ENCODE measurements around the gene SUCLG2.
A peak's percentile ranks its signal among the peaks of the same experiment; 100 is the strongest.
"Not testable (repeated sequence)": the region's sequence is repeated elsewhere in the genome, so short reads cannot be mapped to it uniquely, and the experiment has no call there.

SUCLG2 gene

DNA sequence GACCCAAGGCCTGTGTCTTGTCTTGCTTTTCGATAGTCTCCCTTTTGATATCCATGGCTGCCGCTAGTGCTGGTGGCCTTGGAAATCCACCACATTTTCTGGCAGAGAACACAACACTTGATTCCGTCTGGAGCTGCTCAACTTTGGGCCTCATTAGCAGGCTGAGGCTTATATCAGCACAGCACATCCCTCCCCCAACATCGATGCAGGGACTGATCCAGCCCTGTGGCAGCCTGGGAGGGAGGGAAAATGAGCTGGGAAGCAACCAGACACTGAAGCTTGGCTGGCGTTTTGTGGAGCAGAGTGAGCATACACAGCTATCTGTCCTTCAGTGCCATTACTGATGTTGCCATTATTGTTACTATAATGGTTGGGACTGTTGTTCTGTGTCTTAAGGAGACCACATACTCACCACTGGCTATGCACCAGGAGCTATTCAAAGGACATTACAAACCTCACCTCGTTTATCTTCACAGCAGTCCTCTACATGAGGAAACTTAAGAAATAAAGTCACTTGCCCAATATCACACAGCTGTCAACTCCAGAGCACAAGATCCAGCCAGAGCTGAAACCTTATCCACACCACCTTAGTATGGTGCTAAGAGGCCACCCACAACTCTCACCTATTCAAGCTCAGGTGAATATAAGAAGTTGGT is 102.9 kb downstream of the SUCLG2 start:
- no peak for DNase-seq

DNA sequence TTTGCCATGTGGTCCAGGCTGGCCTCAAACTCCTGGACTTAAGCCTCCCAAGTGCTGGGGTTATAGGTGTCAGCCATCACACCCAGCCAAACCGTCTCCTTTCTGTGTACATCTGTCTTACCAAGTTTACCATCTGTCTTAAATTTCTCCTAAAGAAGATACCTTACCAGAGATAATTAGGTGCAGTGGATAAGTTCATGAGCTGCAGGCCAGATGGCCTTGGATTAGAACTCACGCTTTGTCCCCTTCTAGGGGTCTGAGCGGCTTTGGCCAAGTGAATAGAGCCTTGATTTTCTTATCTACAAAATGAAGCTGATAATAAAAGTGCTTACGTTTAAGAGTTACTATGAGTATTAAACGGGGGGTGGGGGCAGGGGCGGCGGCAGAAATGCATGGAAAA is 103.9 kb downstream of the SUCLG2 start:
- no peak for DNase-seq

DNA sequence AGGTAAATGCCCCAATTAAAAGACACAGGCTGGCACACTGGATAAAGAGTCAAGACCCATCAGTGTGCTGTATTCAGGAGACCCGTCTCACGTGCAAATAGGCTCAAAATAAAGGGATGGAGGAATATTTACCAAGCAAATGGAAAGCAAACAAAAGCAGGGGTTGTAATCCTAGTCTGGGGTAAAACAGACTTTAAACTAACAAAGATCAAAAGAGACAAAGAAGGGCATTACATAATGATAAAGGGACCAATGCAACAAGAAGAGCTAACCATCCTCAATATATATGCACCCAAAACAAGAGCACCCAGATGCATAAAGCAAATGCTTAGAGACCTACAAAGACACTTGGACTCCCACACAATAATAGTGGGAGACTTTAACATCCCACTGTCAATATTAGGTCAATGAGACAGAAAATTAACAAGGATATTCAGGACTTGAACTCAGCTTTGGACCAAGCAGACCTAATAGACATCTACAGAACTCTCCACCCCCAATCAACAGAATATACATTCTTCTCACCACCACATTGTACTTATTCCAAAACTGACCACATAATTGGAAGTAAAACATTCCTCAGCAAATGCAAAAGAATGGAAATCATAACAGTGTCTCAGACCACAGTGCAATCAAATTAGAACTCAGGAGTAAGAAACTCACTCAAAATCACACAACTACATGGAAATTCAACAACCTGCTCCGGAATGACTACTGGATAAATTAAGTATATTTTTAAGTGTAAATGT is 111.7 kb downstream of the SUCLG2 start:
- DNase-seq: not testable (repeated sequence)

GRCh38 chr3:67540198-67540894 is 114.1 kb downstream of the SUCLG2 start:
- no peak for DNase-seq

DNA sequence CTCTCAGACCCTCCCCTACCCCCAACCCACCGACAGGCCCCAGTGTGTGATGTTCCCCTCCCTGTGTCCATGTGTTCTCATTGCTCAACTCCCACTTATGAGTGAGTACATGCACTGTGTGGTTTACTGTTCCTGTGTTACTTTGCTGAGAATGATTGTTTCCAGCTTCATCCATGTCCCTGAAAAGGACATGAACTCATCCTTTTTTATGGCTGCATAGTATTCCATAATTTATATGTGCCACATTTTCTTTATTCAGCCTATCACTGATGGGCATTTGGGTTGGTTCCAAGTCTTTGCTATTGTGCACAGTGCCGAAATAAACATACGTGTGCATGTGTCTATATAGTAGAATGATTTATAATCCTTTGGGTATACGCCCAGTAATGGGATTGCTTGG is 117.2 kb downstream of the SUCLG2 start:
- DNase-seq: not testable (repeated sequence)

- DNase-seq: no peak
These were observed 119.4 kb downstream of the SUCLG2 start for GRCh38 chr3:67535006-67535405.

DNA sequence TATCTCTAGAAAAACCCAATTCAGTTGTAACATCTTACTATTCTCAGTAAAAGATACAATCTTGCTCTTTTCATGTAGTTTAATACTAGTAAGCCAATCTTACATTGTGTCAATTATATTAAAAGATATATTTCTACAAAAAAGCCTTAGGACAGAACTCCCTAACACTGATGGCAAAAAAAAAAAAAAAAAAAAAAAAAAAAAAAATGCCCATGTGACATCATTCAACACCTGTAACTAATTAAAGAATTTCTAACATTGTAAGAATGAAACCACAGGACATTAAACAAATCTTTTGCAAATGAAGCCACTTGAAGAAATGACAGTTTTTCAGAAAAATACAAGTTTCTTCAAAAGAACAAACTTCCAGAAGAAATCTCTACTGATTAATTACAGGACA is 119.8 kb downstream of the SUCLG2 start:
- no peak for DNase-seq

DNA sequence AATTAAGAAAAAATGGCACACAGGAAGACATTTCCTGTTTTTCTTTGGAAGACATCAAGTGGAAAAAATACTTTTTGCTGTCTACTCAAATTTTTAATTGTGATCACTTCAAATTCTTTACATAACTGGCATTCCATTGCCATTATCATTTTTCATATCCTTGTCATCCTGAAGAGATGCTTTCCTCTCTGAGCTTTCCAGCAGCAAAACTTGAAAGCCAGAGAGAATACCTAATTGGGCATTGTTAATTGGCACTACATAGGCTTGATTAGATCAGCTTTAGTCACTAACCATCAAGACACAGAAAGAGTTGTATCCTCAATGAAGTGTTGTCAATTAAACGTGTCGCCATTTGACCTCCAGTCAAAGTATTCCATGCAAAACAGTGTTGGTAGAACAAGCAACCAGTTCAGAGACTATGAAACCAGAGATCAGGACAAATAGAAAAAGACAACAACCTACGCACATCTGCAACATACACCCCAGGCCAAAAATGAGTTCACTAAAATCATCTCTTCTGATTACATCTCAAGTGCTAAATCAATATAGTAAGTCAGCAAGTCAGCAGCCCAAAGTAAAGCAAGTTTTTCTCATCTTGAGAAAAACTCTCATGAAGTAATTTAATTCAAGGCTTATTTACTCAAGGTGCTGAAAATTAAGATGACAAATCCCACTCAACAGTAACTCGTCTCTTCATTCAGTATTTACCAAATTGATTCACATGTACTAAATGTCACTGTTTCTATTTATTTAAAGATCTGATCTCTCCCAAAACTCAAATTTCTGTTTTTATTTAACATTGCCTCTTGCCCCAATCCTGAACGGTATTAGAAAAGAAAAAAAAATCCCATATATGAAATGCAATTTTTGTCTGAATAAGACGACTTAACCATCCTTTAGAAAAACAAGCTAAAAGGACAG is 123.0 kb downstream of the SUCLG2 start:
- DNase-seq: no peak

- DNase-seq: no peak
These were observed 124.5 kb downstream of the SUCLG2 start for GRCh38 chr3:67529915-67530314.

GRCh38 chr3:67529337-67529736 is 125.1 kb downstream of the SUCLG2 start:
- DNase-seq: no peak

- no peak for DNase-seq
These were observed 128.2 kb downstream of the SUCLG2 start for GRCh38 chr3:67526246-67526645.

DNA sequence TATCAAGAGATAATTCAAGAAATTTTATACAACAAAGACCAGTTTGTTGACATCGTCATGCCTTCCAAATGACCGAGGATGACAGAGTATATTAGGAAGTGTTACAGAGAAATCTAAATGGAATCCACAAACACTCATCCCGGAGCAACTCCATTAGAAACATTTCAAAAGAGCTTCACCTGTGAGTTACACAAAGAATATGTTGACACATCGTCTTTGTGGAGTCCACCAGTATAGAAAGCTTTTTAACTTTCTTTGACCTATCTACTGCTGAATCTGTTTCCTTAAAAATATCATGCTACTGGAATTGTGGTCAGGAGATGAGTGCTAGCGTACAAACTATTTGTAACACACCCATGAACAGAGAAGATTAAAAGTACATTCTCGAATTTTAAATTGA is 130.4 kb downstream of the SUCLG2 start:
- no peak for DNase-seq

- DNase-seq: no peak
These were observed 132.3 kb downstream of the SUCLG2 start for GRCh38 chr3:67522081-67522480.

GRCh38 chr3:67521053-67521646 is 133.3 kb downstream of the SUCLG2 start:
- no peak for DNase-seq

GRCh38 chr3:67518236-67518635 is 136.2 kb downstream of the SUCLG2 start:
- peak; percentile 82 for DNase-seq

- DNase-seq: no peak
These were observed 136.6 kb downstream of the SUCLG2 start for GRCh38 chr3:67517781-67518180.

DNA sequence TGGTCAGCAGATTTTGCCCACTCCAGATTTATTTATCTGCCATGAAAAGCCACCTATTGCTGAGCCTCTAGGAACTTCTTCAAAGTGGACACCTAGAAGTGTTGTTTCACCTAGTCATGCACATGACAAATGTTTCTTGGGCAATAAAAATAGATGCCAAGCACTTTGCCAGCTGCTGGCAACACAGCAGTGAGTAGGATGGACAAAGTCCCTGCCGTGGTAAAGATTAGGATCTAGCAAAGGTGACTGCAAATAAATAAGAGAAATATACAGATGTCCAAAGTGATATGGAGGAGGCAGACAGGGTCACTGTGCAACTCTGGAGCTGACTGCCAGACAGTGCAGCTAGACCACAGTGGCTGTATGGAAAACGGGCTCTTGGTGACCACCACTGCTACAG is 137.9 kb downstream of the SUCLG2 start:
- no peak for DNase-seq

- DNase-seq: no peak
These were observed 138.6 kb downstream of the SUCLG2 start for GRCh38 chr3:67515778-67516177.

DNA sequence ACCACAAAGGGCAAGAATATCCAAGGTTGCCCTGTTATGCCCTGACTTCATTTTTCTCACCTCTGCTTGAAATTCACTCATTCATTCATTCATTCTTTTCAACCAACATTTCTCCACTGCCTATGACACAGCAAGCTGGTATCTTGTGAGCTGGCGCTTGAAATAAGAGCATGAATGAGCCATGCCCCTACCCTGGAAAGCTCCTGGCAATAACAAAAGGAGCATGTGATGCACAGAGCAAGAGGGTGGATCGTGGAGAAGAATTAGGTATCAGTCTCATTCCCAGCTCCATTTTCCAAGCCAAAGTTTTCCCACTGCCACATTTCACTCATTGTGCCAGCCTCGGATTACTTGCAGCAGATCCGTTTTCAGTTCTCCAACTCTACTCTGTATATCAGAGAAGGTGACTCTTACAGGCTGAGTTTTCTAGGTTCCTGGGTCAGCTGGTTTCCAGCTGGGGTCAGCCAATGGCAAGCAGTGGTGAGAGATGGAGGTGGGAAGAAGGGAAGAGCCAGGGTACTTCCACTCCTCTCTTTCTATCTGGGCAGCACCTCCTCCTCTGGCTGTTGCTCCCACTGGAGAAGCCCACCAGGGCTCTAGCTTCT is 144.8 kb downstream of the SUCLG2 start:
- no peak for DNase-seq

- DNase-seq: no peak
These were observed 146.8 kb downstream of the SUCLG2 start for GRCh38 chr3:67507584-67507983.

DNA sequence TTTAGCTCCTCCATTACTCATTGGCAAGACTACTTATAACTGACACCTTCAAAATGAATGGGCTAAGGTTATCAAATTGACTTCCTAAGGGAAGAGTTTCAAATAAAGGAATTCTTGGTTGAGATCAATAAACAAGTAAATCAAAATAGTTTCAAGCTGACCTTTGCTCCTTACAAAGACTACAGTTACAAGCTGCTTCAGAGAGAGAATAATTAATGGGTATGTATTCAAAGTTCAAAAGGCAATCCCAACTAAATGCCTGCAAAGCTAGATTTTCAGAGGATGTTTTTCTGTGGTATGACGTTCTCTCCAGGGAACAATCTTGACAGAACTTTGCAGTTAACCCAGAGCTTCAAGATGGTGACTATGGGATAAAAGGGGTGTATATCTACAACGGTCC is 153.7 kb downstream of the SUCLG2 start:
- no peak for DNase-seq

DNA sequence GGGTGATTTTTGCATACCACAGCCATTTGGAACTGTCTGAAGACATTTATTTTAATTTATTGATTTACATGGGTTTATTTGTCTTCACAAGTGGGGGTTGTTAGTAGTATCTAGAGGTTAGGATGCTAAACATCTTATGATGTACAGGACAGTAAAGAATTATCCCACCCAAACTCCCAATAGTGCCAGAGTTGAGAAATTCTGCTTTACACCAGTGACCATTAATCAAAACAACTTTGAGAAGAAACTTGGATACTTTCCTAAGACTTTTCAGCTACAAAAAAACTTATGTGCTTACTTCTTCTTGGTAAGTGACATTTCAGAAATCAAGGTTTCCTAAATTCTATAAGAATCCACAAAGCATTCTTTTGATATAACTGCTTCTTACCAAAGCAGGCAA is 156.7 kb downstream of the SUCLG2 start:
- DNase-seq: no peak
